Neural progenitor cell (in vitro differentiated cells): ENCODE measurements around the gene GLMP. TPM values are rescaled to one million over a fixed set of nuclear protein-coding genes. Genes with fewer than 3 reads are reported as not detected.

ENCODE experiments used
- DNase-seq: peaks from one replicate; pipeline ENCODE4 v3.0.0-alpha.2; 2016; ENCODE audit warnings: low spot score
- H2AFZ ChIP-seq: fragments of 200-600 bp; sonication (generic); replicated peaks from 2 replicates; pipeline ENCODE4 v1.6.1; 2016; ENCODE audit warnings: antibody characterized with exemption
- H3F3A ChIP-seq: fragments of 200-600 bp; sonication (generic); 2 replicates; pipeline ENCODE4 v1.6.1; 2016; ENCODE audit warnings: antibody characterized with exemption, low read depth
- H3K27ac ChIP-seq: fragments of 200-600 bp; sonication (generic); 2 replicates; pipeline ENCODE4 v1.5.1; 2016; ENCODE audit warnings: mild to moderate bottlenecking
- H3K27me3 ChIP-seq: fragments of 200-600 bp; sonication (generic); 2 replicates; pipeline ENCODE4 v1.6.1; 2016; ENCODE audit warnings: mild to moderate bottlenecking, moderate library complexity
- H3K36me3 ChIP-seq: fragments of 200-600 bp; sonication (generic); 2 replicates; pipeline ENCODE4 v1.5.1; 2016
- H3K4me1 ChIP-seq: fragments of 200-600 bp; sonication (generic); 2 replicates; pipeline ENCODE4 v1.6.1; 2016; ENCODE audit warnings: mixed run types
- H3K4me2 ChIP-seq: fragments of 200-600 bp; sonication (generic); 2 replicates; pipeline ENCODE4 v1.6.1; 2016
- H3K4me3 ChIP-seq: fragments of 200-600 bp; sonication (generic); 2 replicates; pipeline ENCODE4 v1.5.1; 2016
- H3K79me2 ChIP-seq: fragments of 200-600 bp; sonication (generic); 2 replicates; pipeline ENCODE4 v1.6.1; 2016; ENCODE audit warnings: low read depth
- H3K9ac ChIP-seq: fragments of 200-600 bp; sonication (generic); 2 replicates; pipeline ENCODE4 v1.6.1; 2016
- H3K9me3 ChIP-seq: fragments of 200-600 bp; sonication (generic); 2 replicates; pipeline ENCODE4 v1.5.1; 2016; ENCODE audit warnings: low read depth
- H4K20me1 ChIP-seq: fragments of 200-600 bp; sonication (generic); 2 replicates; pipeline ENCODE4 v1.6.1; 2016; ENCODE audit warnings: low read depth
- H3K27ac Mint-ChIP-seq: 3 replicates; pipeline ENCODE4 v1.8.0; 2021; ENCODE audit warnings: mixed read lengths
- H3K27me3 Mint-ChIP-seq: 2 replicates; pipeline ENCODE4 v1.8.0; 2022; ENCODE audit warnings: low read depth, mild to moderate bottlenecking, inconsistent platforms, moderate library complexity, mixed read lengths; ENCODE audit not compliant: insufficient read depth
- H3K36me3 Mint-ChIP-seq: 3 replicates; pipeline ENCODE4 v1.8.0; 2021; ENCODE audit warnings: mixed read lengths
- H3K4me1 Mint-ChIP-seq: 3 replicates; pipeline ENCODE4 v1.8.0; 2021; ENCODE audit warnings: mixed read lengths
- H3K4me3 Mint-ChIP-seq: 3 replicates; pipeline ENCODE4 v1.8.0; 2021; ENCODE audit warnings: mild to moderate bottlenecking, moderate library complexity, mixed read lengths
- H3K9me3 Mint-ChIP-seq: 3 replicates; pipeline ENCODE4 v1.8.0; 2020; ENCODE audit warnings: mixed read lengths
- CTCF ChIP-seq: fragments of 200-600 bp; sonication (generic); IDR thresholded peaks from 2 replicates; pipeline ENCODE4 v1.5.1; 2017; ENCODE audit warnings: antibody characterized with exemption, mild to moderate bottlenecking
- EZH2 ChIP-seq: fragments of 200-600 bp; sonication (generic); IDR thresholded peaks from 2 replicates; pipeline ENCODE4 v1.6.1; 2017; ENCODE audit warnings: antibody characterized with exemption, mild to moderate bottlenecking, moderate library complexity
- EZH2phosphoT487 ChIP-seq: fragments of 200-600 bp; sonication (generic); IDR thresholded peaks from 2 replicates; pipeline ENCODE4 v1.6.1; 2017; ENCODE audit warnings: antibody characterized with exemption
- total RNA-seq: library from RNA; depleted of rRNA; stranded (reverse); fragments of >200 nt; gene quantifications from 2 replicates; pipeline ENCODE4 v1.2.3, GENCODE V29; 2015; ENCODE audit warnings: low replicate concordance

The GLMP gene
- total RNA-seq, 1 donor from 2014 or later, result 38.7 TPM

- Histone ChIP-seq H3K9ac (no peak overlapping the region), H3K27ac (no peak overlapping the region), H3F3A (peaks cover 29% of the 10 kb centered on the region), H3K79me2 (no peaks in the 10 kb centered on the region), H3K4me2 (no peak overlapping the region), H3K36me3 (peaks cover 55% of the 10 kb centered on the region), H2AFZ (no peak overlapping the region), H3K27me3 (no peaks in the 10 kb centered on the region), H4K20me1 (no peaks in the 10 kb centered on the region), H3K4me1 (no peaks in the 10 kb centered on the region), H3K4me3 (no peak overlapping the region), H3K9me3 (no peaks in the 10 kb centered on the region)
- H3K9me3 Mint-ChIP-seq, result no peaks in the 10 kb centered on the region
- TF ChIP-seq EZH2phosphoT487, result no peak
- TF ChIP-seq EZH2, result no peak
- TF ChIP-seq CTCF, result no peak
- H3K27ac Mint-ChIP-seq, result no peak overlapping the region
- no peak overlapping the region for H3K4me3 Mint-ChIP-seq
- H3K36me3 Mint-ChIP-seq, result peaks cover 36% of the 10 kb centered on the region
- no peak for DNase-seq
- H3K4me1 Mint-ChIP-seq, result no peaks in the 10 kb centered on the region
- peaks cover under 1% of the 10 kb centered on the region for H3K27me3 Mint-ChIP-seq
Observed at GRCh38 chr1:156316909-156317308, 21.4 kb upstream of the GLMP start.

- Histone ChIP-seq H3K9me3 (no peaks in the 10 kb centered on the region), H3K4me1 (no peaks in the 10 kb centered on the region), H4K20me1 (peaks cover 3% of the 10 kb centered on the region), H2AFZ (no peak overlapping the region), H3K4me3 (no peak overlapping the region), H3K9ac (no peak overlapping the region), H3K79me2 (no peaks in the 10 kb centered on the region), H3K36me3 (peaks cover 30% of the 10 kb centered on the region), H3K4me2 (no peak overlapping the region), H3F3A (peaks cover 20% of the 10 kb centered on the region), H3K27me3 (no peaks in the 10 kb centered on the region), H3K27ac (no peak overlapping the region)
- DNase-seq, result no peak
- no peaks in the 10 kb centered on the region for H3K4me1 Mint-ChIP-seq
- TF ChIP-seq CTCF (no peak), EZH2 (no peak), EZH2phosphoT487 (no peak)
- peaks cover 2% of the 10 kb centered on the region for H3K27me3 Mint-ChIP-seq
- H3K27ac Mint-ChIP-seq, result no peak overlapping the region
- H3K9me3 Mint-ChIP-seq, result no peaks in the 10 kb centered on the region
- no peak overlapping the region for H3K4me3 Mint-ChIP-seq
- H3K36me3 Mint-ChIP-seq, result peaks cover 44% of the 10 kb centered on the region
Observed at GRCh38 chr1:156310962-156311361, 15.5 kb upstream of the GLMP start.

GRCh38 chr1:156308078-156308477 is 12.6 kb upstream of the GLMP start:
- Histone ChIP-seq H3K36me3 (peaks cover 24% of the 10 kb centered on the region), H3K4me3 (no peak overlapping the region), H4K20me1 (peaks cover 3% of the 10 kb centered on the region), H3K27ac (no peak overlapping the region), H3F3A (peaks cover 30% of the 10 kb centered on the region), H3K4me1 (no peaks in the 10 kb centered on the region), H3K79me2 (no peaks in the 10 kb centered on the region), H2AFZ (no peak overlapping the region), H3K9me3 (no peaks in the 10 kb centered on the region), H3K4me2 (no peak overlapping the region), H3K27me3 (no peaks in the 10 kb centered on the region), H3K9ac (no peak overlapping the region)
- Mint-ChIP-seq H3K27me3 (peaks cover 2% of the 10 kb centered on the region), H3K9me3 (no peaks in the 10 kb centered on the region), H3K27ac (no peak overlapping the region), H3K36me3 (peaks cover 33% of the 10 kb centered on the region), H3K4me1 (no peaks in the 10 kb centered on the region), H3K4me3 (no peak overlapping the region)
- no peak for DNase-seq
- TF ChIP-seq EZH2 (no peak), CTCF (no peak), EZH2phosphoT487 (no peak)

GRCh38 chr1:156305215-156305614 is 9.7 kb upstream of the GLMP start:
- Histone ChIP-seq H3K27me3 (no peaks in the 10 kb centered on the region), H3K4me1 (no peaks in the 10 kb centered on the region), H2AFZ (no peak overlapping the region), H3K9me3 (no peaks in the 10 kb centered on the region), H3F3A (peaks cover 17% of the 10 kb centered on the region), H3K79me2 (no peaks in the 10 kb centered on the region), H3K9ac (no peak overlapping the region), H3K36me3 (peaks cover 3% of the 10 kb centered on the region), H3K4me2 (no peak overlapping the region), H3K27ac (no peak overlapping the region), H3K4me3 (no peak overlapping the region), H4K20me1 (peaks cover 3% of the 10 kb centered on the region)
- Mint-ChIP-seq H3K36me3 (peaks cover 21% of the 10 kb centered on the region), H3K4me1 (no peaks in the 10 kb centered on the region), H3K27me3 (no peaks in the 10 kb centered on the region), H3K9me3 (no peaks in the 10 kb centered on the region), H3K27ac (no peak overlapping the region), H3K4me3 (no peak overlapping the region)
- TF ChIP-seq CTCF, result no peak
- no peak for TF ChIP-seq EZH2
- TF ChIP-seq EZH2phosphoT487, result no peak
- DNase-seq, result no peak
